ENCODE results near the gene SEC24B.
A peak's percentile ranks its signal among the peaks of the same experiment; 100 is the strongest.
"Not testable (repeated sequence)": the region's sequence is repeated elsewhere in the genome, so short reads cannot be mapped to it uniquely, and the experiment has no call there.

The SEC24B gene

DNA sequence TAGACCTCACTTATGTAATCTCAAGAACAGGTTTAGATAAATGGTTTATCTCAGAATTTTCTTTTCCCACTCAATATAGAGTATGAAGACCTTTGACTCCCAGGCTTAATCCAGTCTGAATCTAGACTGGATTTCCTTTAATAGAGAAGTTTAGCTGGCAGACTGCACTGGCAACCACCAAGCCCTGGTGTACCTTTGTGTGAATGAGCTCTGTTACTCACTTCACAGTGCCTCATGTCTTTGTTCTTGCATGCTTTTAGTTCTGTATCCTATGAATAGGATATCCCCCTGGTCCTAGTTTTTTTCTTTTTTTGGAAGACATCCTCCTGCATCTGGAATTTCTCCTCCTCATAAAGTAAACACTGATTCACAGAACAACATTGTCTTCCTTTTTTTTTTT, 73.3 kb downstream of the SEC24B start:
- DNase-seq (ENCODE audit: low read depth), result no peak

DNA sequence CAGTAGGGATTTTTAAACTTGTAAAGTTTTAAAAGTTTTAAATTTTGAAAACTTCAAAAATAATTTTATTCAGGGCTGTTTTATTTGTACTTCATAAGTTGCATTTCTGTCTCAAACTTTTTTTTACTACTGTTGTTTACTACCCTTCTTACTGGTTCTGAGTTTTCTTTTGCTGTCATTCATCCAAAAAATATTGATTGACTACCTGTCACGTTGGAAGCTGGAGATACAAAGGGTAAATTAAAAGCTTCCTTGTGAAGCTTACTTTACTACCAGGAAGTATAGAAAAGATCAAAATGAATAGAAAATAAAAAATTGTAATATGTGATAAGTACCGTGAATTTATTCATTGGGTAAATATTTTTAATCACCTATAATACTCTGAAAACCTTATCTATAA, 77.1 kb downstream of the SEC24B start:
- DNase-seq (ENCODE audit: low read depth), result no peak

DNA sequence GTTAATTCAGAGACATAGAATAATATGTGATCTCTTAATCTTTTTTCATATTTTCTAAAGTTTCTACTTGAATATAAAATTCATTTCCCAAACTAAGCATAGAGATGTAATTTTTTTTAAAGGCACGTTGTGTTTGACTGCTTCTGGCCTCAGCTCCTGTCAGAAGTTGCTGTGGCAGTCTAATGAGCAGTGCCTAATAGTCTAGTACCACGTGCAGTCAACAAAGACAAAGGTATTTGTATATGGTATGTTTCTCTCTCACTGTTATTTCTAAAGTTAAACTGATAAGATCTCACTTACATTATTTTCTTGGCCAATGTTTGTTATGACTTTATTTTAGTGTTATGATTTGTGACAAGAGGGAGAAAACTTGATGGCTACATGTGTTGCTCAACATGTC, 77.8 kb downstream of the SEC24B start:
- DNase-seq (ENCODE audit: low read depth), result no peak

DNA sequence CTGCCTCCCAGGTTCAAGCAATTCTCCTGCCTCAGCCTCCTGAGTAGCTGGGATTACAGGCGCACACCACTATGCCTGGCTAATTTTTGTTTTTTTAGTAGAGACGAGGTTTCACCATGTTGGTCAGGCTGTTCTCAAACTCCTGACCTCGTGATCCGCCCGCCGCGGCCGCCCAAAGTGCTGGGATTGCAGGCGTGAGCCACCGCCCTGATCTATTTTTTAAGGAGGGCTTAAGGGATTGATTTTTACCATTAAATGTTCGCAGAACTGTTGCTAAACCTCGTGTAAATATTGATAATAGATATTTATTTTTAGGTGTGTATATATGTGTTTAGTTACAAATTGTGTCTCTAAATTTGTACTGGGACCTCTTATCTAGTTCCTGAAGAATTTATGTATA, 79.8 kb downstream of the SEC24B start:
- not testable (repeated sequence) for DNase-seq (ENCODE audit: low read depth)

DNA sequence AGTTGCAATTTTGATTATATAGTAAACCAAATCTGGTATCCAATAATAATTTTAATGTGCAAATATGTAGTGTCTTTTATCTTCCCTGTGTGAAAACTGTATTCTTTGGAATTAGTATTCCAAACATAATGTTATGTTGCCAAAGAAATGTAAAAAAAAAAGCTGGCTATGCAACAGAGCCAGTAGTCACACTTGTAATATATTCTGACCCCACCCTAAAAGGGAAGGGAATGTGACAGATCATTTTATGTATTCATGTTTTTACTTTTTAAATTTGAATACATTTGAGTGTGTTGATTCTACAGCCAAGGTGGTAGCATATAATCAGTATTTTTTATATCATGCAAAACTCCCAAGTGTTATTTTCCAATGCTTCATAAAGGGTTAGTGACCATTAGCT, 98.6 kb downstream of the SEC24B start:
- DNase-seq (ENCODE audit: low read depth), result no peak

DNA sequence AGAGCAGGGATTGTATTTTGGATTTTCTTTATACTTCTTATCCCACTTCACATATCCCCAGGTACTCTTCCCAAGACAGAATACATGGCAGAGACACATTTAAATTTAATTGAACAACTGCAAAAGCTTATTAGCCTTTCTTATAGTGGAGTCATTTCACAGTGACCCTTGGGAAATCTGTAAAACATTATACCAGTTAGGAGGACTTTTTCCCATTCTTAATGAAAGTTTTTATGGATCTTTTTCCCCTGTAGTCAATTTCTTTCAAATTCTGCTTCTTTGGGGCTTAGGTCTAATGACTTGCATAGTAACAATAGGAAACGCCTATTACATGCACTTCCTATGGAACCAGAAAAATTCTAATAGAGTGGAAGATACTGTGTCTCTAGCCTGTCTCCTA, 111.8 kb downstream of the SEC24B start:
- DNase-seq (ENCODE audit: low read depth), result no peak

DNA sequence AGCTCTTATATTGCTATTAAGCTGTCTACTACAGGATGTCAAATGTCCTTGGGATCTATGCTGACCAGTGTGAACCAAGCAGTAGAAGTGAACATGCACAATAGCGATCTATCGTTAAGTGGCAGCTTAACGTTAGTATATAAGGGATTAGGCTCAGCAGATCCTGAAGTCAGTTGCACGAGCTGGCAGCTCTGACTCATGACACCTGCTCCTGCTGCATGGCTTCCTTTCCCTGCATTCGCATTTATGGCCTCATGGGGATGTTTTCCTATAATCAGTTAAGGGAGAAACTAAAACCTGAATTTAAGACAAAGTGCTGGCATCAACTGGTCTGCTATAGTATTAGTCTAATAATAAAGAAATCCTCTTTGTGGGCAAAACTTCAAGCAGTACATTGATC, 113.8 kb downstream of the SEC24B start:
- DNase-seq (ENCODE audit: low read depth), result no peak

DNA sequence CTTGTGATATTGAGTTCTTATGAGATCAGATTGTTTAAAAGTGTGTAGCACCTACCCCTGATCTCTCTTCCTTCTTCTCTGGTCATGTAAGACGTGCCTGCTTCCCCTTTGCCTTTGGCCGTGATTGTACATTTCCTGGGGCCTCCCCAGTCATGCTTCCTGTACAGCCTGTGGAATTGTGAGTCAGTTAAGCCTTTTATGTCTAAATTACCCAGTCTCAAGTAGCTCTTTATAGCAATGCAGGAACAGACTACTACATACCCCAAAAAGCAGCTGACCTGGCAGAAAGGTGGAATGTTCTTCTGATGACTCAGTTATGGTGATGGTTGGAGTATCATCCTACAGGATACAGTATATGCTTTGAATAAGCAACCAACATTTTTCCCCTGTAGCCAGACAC, 115.0 kb downstream of the SEC24B start:
- DNase-seq (ENCODE audit: low read depth), result no peak

DNA sequence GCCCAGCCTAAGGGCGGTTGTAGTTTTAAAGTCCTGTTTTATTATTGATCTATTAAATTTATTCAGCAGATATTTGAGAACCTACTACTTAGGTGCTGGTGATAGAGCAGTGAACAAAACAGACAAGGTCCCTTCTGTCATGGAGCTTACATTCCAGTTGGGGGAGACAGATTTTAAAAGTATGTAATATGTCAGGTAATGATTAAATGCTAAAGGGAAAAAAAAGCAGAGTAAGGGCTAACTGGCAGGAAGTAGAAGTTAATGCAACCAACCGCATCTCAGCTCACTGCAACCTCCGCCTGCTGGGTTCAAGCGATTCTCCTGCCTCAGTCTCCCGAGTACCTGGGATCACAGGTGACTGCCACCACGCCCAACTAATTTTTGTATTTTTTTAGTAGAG, 118.6 kb downstream of the SEC24B start:
- DNase-seq (ENCODE audit: low read depth), result no peak

DNA sequence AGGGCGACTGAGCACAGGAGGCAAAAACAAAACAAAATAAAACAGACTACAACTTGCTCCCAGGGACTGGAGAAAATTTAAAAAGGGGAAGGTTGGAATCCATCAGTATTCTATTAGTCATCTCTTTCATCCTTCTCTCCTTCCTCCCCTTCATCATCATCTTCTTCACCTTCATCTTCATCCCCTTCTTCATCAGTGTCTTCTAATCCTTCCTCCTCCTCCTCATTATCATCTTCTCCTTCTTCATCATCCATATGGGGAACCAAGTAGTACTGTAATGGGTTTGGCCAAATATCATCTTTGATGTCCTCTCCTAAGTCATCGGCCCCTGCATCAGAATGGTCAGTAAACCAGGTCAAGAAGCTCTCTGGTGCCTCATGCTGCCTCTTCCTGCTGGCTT, 119.5 kb downstream of the SEC24B start:
- DNase-seq (ENCODE audit: low read depth), result no peak

DNA sequence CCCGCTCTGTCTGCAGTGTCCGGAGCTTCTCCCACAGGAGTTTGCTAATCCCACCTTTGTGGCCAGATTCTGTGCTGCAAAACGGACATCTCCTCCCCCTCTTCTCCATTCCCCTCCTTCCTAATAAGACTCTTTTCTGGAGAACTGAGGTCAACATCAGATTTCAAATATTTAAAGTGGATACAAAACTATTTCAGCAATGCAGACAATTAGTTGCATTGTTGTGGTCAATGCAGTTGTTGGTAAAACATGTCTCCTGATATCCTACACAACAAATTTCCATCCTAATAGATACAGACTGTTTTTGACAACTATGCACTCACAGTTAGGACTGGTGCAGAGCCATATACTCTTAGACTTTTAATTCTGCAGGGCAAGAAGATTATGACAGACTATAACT, 121.4 kb downstream of the SEC24B start:
- DNase-seq (ENCODE audit: low read depth), result no peak

DNA sequence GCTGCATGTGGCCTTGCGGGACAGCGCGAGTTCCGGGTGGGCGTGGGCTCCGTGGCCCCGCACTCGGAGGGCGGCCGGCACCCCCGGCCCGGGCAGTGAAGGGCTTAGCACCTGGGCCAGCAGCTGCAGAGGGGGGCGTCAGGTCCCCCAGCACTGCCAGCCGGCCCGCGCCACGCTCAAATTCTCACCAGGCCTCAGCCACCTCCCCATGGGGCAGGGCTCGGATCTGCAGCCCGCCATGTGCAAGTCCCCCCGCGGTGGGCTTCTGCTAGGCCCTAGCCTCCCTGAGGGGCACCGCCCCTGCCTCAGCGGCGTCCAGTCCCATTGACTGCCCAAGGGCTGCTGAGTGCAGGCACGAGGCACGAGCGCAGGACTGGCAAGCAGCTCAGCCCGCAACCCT, 123.8 kb downstream of the SEC24B start:
- no peak for DNase-seq (ENCODE audit: low read depth)

DNA sequence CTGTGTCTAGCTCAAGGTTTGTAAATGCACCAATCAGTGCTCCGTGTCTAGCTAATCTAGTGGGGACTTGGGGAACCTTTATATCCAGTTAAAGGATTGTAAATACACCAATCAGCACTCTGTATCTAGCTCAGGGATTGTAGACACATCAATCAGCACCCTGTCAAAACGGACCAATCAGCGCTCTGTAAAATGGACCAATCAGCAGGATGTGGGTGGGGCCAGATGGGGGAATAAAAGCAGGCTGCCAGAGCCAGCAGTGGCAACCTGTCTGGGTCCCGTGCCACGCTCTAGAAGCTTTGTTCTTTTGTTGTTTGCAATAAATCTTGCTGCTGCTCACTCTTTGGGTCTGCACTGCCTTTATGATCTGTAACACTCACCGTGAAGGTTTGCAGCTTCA, 124.5 kb downstream of the SEC24B start:
- not testable (repeated sequence) for DNase-seq (ENCODE audit: low read depth)

DNA sequence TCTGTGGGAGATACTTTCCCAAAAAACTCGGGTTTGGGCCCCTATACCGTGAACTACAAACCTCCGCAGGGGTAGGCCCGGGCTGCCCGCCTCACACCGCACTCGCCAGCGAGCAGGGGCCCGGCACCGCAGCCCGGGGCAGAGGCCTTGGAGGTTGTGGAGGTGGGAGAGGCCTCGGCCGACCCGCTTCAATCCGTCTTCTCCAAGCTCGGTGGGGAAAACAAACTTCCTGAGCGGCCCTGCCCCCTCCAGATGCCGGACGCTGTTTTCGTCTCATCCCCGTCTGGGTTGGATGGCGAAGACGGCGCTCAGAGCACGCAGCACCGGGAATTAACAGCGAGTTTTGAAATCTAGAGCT, 126.0 kb downstream of the SEC24B start:
- peak; percentile 16 for DNase-seq (ENCODE audit: low read depth)

DNA sequence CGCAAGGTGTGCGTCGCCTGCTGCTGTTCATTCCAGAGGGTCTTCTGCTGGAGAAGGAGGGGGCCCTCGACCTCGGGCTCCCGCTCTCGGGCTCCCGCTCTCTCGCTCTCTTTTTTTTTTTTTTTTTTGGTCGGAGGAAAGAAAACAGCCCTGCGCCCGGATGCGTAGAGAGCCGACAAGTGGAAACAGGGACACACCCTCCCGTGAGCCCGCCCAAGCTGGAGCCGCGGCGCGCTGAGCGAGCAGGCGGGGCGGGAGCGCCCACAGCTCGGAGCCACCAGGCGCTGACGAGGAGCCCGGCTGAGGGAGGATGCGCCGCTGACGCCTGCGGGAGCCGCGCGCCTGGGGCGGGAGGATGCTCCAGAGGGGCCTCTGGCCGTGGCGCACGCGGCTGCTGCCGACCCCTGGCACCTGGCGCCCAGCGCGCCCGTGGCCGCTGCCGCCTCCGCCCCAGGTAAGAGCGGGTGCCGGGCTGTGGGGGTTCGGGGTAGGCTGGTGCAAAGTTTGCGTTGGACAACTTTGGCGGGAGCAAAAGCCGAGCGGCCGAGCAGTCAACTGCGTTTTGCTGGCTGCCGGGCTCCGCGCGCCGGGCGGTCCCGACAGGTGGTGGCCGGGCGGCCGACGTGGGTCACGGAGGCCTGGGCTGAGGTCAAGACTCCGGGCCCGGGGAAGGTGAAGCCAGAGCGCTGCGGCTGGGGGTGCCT, 126.5 kb downstream of the SEC24B start, which contains the start of gene MCUB:
Gene MCUB, plus strand, starts transcription at position 264 of the 704 bp plus-strand sequence. Its CDS starts 92 bp downstream, at position 356.
- peak; percentile 84 for DNase-seq (ENCODE audit: low read depth)

DNA sequence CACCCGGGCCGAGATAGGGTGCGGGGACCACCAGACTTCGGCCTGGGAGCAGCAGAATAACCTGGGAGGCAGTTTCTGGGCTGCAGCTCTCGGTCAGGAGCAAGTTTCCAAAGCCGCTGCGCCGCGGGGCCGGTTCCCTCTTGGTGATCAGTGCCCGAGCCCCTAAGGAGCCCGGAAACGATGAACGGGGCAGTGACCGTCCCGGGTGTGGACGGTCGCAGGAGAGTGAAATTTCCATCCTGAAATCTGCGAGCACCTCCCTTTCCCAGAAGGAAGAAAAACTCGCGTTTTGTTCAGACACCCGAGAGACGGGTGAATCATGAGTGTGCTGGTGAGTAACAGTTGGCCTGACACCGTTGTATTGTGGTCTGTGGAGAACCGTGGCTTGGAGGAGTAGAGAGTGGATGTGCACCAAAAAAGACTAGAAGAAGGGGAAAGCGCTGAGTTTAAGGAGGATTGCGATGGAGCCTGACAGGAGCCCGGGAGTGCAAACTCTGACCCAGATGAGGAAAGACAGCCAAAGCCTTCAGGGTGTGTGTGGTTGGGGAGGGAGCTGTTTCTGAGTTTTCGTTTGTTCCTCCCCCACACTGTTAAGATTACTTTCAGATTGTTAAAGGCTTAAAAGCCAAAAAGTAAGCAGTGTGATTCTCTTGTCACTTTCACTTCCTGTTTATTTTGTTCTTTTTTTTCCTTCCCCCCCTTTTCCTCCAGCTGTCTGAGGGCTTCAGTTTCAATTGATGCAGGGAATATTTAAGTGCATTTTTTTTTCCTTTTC, 127.3 kb downstream of the SEC24B start:
- DNase-seq (ENCODE audit: low read depth), result peak; percentile 26

DNA sequence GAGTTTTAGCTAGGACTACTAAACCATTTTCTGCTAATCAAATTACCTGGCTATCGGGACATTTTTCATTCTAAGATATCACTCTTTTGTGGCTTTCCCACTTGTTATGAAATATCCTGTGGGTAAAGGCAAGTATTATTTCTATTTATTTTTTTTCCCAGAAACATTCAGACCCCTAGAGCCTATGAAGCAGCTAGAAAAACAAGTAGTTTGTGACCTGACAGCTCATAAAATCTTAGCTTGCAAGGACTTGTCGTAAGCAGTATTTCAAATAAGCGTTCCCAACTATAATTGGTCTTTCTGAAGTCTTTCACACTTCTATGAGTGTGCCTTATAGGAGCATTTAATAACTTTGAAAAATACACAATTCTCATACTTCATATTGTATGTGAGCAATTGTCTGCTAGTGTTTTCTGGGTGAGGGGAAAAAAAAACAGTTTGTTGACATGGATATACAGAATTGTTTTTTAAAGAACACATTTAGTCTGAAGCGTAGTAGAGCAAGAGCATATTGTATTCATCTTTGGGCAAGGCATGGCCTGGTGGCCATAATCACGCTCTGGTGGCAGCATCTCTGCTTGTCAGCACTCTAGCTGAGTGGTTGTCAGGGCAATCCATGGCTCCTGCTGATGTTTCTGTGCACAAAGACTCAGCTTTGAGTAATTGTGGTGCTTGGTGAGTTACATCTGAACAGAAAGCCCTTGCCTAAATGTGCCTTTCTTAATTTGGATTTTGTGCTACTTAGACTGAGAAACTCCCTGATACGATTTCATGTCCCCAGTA, 129.0 kb downstream of the SEC24B start:
- no peak for DNase-seq (ENCODE audit: low read depth)

DNA sequence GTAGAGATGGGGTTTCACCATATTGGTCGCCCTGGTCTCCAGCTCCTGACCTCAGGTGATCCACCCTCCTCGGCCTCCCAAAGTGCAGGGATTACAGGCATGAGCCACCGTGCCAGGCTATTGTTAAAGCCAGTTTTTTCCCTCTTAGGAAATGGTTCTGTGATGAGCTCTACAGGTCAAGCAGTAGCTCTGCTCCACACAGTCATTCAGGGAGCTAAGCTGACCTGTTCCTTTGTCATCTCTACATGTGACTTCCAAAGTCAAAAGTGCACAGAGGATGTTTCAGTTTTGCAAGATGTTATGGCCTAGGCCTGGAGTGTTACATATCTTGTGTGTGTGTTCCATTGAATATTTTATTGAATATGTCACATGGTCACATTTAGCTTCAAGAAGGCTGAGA, 137.9 kb downstream of the SEC24B start:
- no peak for DNase-seq (ENCODE audit: low read depth)

DNA sequence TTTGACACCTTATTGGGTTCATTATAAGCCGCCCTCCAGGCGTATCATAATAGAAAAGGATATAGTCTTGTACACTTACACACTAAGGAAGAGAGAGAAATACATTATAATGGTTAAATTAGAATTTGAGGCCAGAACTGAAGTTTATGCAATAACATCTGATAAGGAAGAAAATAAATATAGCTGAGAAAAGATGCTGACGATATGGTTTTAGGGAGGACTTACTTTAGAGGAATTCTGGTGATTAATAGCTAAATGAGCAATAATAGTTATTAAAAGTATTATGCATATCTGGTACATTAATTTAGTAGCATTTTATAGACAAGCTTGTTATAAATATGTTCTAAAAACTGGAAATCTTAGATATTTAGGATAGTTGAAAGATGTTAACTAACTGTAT, 138.5 kb downstream of the SEC24B start:
- DNase-seq (ENCODE audit: low read depth), result no peak

DNA sequence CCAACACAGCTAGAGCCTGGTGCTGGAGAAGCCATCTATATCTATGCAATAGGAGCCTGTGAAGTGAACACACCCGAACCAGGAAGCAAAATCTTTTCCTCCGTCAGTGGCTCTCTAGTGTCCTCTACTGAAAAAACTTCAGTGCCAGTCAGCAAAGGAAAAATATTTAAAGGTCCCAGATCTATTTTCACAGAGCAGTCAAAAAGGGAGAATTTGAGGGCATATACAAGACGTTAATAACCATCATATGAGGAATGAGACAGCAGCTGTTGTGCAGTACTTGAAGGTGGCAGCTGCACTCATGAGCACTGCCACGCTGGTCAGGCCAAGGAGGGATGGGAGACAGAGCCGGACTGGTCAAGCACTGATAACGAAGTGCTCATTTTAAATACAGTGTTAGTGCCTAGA, 140.8 kb downstream of the SEC24B start:
- DNase-seq (ENCODE audit: low read depth), result no peak

DNA sequence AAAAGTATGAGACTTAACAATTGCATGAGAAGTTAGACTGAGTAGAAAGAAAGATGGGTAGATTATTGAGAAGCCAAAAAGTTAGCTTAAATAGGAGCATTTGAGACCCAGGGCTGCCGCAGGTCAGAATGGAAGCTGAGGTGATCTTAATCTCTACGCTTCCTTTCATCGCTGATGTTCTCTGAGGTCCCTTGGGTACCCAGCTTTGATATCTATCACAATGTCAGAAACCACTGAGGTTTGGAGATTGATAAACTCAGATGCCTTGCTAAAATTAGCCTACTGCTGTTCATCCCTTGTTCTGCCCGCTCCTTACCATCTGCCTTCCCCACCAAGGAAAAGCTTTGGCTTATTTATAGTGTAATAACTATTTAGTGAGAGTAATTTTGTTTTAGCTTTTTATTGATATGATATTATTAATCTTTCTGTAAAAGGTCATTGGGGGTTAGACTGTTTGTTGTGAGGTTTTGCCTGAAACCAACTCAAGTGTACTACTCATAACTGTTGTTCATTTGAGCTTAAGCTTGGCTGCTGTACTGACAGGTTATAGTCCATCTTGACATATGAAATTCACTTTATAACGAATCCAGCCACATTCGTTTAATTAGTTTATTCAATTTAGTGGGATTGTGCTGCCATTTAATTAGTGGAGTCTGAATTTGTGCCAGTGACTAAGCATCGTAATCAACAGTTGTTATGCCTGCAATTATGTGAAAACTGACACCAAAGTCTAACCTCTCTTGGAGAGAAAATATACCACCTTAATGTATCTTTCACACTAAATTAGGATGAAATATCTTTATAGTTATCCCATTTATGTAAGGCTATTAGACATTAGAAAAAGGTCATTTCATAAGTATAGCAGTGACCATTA, 141.6 kb downstream of the SEC24B start:
- no peak for DNase-seq (ENCODE audit: low read depth)

DNA sequence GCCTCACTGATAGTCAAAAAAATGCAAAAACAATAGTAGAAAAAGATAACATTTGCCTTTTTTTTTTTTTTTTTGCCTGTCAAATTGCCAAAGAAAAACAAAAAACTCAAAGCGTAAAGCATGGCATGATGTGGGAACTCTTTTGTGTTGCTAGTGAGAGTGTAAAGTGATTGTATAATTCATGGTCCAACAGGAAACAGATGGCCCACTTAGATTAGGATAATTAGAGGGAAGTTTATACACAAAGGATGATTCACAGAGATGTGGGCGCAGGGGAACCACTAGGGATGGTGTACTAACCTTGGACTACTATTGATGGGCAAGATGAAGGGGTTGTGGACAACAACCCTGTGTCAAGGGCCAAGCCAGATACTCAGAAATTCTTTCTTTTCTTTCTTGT, 142.8 kb downstream of the SEC24B start:
- DNase-seq (ENCODE audit: low read depth), result no peak

Data from stimulated activated CD8-positive, alpha-beta memory T cell treated with anti-CD3 and anti-CD28 coated beads, Interleukin-4, amount 100 ng/mL, for 24 hours (primary cell).